Right cardiac atrium (tissue), 5 donors: ENCODE measurements around the gene ADAMTS15. TPM values are rescaled to one million over a fixed set of nuclear protein-coding genes. Genes with fewer than 3 reads are reported as not detected.

Experiments
- ATAC-seq, 2 donors: fragments of 200-7000 bp; cut with Tn5 transposase; one replicate each; pipeline versions ENCODE4 v1.8.0 to v1.9.1; 2020; ENCODE audit warnings: moderate library complexity in 2 of 2, mild to moderate bottlenecking in 1 of 2
- DNase-seq, 3 donors: peaks; one replicate each; pipeline ENCODE4 v3.0.0-alpha.2; 2020
- H3K27ac ChIP-seq: one replicate; pipeline ENCODE4 v1.5.1; 2013; ENCODE audit warnings: mild to moderate bottlenecking, low read length, control low read depth, moderate library complexity
- H3K27me3 ChIP-seq: one replicate; pipeline ENCODE4 v1.6.1; 2013; ENCODE audit not compliant: control insufficient read depth, insufficient read depth
- H3K4me1 ChIP-seq: one replicate; pipeline ENCODE4 v1.6.1; 2013; ENCODE audit warnings: low read length; ENCODE audit not compliant: control insufficient read depth, insufficient read depth
- H3K4me3 ChIP-seq: one replicate; pipeline ENCODE4 v1.5.1; 2013; ENCODE audit warnings: low read length, control low read depth
- H3K9me3 ChIP-seq: one replicate; pipeline ENCODE4 v1.6.1; 2013; ENCODE audit warnings: low read length; ENCODE audit not compliant: control insufficient read depth
- WGBS: extraction: QIAGEN DNeasy Blood & Tissue Kit; methylation state at CpG from one replicate; pipeline ENCODE4 v1.1.7; 2013; 5-methylcytosine and 5-hydroxymethylcytosine counted together
- intact Hi-C, 4 donors: fragments of 100-400 bp; cut with DNase I; formaldehyde crosslinking; loops; one replicate each; pipeline versions ENCODE4 v1.11.0 to v1.14.0; 2022 to 2023
- long read RNA-seq, 4 donors: library from polyadenylated mRNA; unstranded; transcript quantifications; one replicate each; pipeline ENCODE4 v2.0.0, GENCODE V29; 2020 to 2021
- polyA plus RNA-seq: library from polyadenylated mRNA; stranded (reverse); fragments of 200-250 nt; gene quantifications from one replicate; pipeline ENCODE4 v1.2.3, GENCODE V29; 2013
- total RNA-seq, 4 donors: library from RNA; stranded (reverse); fragmentation: NEBNext Ultra II Directional; extraction: Animal tissue kit (Norgen Biotek cat#: 25700); gene quantifications; one replicate each; pipeline ENCODE4 v1.2.1, GENCODE V29; 2021
- donor health status: healthy with polysubstance abuse.
- donor health status: DM: no; HTN: yes; CAD: no.
- donor health status: DM: no; HTN: no; CAD: no.
- donor health status: DM: no; HTN: yes; CAD: no; lungs with severe emphysema.
- donor health status: DM: yes; HTN: yes; CAD: no.

ADAMTS15 gene, protein sequence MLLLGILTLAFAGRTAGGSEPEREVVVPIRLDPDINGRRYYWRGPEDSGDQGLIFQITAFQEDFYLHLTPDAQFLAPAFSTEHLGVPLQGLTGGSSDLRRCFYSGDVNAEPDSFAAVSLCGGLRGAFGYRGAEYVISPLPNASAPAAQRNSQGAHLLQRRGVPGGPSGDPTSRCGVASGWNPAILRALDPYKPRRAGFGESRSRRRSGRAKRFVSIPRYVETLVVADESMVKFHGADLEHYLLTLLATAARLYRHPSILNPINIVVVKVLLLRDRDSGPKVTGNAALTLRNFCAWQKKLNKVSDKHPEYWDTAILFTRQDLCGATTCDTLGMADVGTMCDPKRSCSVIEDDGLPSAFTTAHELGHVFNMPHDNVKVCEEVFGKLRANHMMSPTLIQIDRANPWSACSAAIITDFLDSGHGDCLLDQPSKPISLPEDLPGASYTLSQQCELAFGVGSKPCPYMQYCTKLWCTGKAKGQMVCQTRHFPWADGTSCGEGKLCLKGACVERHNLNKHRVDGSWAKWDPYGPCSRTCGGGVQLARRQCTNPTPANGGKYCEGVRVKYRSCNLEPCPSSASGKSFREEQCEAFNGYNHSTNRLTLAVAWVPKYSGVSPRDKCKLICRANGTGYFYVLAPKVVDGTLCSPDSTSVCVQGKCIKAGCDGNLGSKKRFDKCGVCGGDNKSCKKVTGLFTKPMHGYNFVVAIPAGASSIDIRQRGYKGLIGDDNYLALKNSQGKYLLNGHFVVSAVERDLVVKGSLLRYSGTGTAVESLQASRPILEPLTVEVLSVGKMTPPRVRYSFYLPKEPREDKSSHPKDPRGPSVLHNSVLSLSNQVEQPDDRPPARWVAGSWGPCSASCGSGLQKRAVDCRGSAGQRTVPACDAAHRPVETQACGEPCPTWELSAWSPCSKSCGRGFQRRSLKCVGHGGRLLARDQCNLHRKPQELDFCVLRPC
- 10 to 100 TPM; 13.4 to 30.2 (median 30.0) TPM for total RNA-seq
- 13.7 TPM for polyA plus RNA-seq
- long read RNA-seq, donor 1, full-length matches to known transcripts, result 11 of 22 reads
- long read RNA-seq, donor 1, partial matches to known transcripts, result 4 of 22 reads
- long read RNA-seq, donor 1, other reads (novel, unspliced or antisense), result 7 of 22 reads
- long read RNA-seq, donor 2, partial matches to known transcripts, result 4 of 5 reads
- long read RNA-seq, donor 2, other reads (novel, unspliced or antisense), result 1 of 5 reads
- long read RNA-seq, donor 3, partial matches to known transcripts, result 5 of 16 reads
- long read RNA-seq, donor 3, other reads (novel, unspliced or antisense), result 11 of 16 reads
- long read RNA-seq, donor 4, partial matches to known transcripts, result 2 of 3 reads
- long read RNA-seq, donor 4, other reads (novel, unspliced or antisense), result 1 of 3 reads

DNA sequence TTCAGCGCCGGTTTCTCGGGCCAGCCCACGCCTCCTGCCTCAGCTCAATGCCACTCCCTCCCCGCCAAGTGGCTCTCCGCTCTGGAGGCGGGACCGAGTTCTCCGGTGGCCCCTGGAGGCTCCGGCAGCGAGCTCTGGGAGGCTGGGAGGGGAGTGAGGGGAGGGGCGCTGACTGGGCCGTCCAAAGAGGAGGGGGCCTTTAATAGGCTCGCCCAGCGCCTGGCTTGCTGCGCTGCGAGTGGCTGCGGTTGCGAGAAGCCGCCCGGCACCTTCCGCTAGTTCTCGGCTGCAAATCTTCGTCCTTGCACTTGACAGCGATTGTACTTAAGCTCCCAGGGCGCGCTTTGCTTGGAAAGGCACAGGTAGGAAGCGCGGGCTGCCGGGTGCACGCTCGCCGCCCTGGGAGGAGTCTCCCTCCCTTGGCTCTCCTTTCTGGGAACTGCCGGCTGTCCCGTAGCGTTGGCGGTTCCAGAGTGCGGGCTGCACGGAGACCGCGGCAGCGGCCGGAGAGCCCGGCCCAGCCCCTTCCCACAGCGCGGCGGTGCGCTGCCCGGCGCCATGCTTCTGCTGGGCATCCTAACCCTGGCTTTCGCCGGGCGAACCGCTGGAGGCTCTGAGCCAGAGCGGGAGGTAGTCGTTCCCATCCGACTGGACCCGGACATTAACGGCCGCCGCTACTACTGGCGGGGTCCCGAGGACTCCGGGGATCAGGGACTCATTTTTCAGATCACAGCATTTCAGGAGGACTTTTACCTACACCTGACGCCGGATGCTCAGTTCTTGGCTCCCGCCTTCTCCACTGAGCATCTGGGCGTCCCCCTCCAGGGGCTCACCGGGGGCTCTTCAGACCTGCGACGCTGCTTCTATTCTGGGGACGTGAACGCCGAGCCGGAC, at the start of gene ADAMTS15:
TSS of gene ADAMTS15 (plus strand) at position 230 of the 894 bp plus-strand sequence. CDS start at position 559, 329 bp downstream.
- WGBS, result under 1% methylated on average over 75 of the region's 75 CpGs
- Histone ChIP-seq H3K4me3 (peak within 1 kb of the TSS; percentile 70), H3K27ac (peak within 1 kb of the TSS; percentile 64), H3K27me3 (no peaks in the 10 kb centered on the region), H3K4me1 (peaks cover 1% of the 10 kb centered on the region), H3K9me3 (no peaks in the 10 kb centered on the region)
- intact Hi-C loops, result loop anchor here in 1 of 4 donors (5.0 kb wide), 1 partner anchor 204 kb away; no protein-coding TSS in a partner anchor
- ATAC-seq, result peak; percentile 90 to 92
- peak; percentile 95 to 97 (median 97) for DNase-seq

GRCh38 chr11:130399196-130399595, 49.2 kb upstream of the ADAMTS15 start:
- no peak for ATAC-seq
- WGBS, result 83% methylated on average over 2 of the region's 2 CpGs
- no peak for DNase-seq
- intact Hi-C loops, result no loop called here
- Histone ChIP-seq H3K4me3 (no peak overlapping the region), H3K27me3 (no peaks in the 10 kb centered on the region), H3K9me3 (no peaks in the 10 kb centered on the region), H3K4me1 (no peaks in the 10 kb centered on the region), H3K27ac (no peak overlapping the region)

- H3K27me3 ChIP-seq, result no peaks in the 10 kb centered on the region
- peak; percentile 28 to 41 for ATAC-seq
- no peak overlapping the region for H3K27ac ChIP-seq
- H3K4me1 ChIP-seq, result no peaks in the 10 kb centered on the region
- H3K4me3 ChIP-seq, result no peak overlapping the region
- H3K9me3 ChIP-seq, result no peaks in the 10 kb centered on the region
- intact Hi-C loops, result loop anchor here in 1 of 4 donors (10.0 kb wide), 1 partner anchor 86 kb away; the partner anchor contains the start of gene ZBTB44
- 31% methylated on average over 13 of the region's 13 CpGs for WGBS
- DNase-seq, result no peak
These were observed 47.5 kb upstream of the ADAMTS15 start for GRCh38 chr11:130400781-130401483.

DNA sequence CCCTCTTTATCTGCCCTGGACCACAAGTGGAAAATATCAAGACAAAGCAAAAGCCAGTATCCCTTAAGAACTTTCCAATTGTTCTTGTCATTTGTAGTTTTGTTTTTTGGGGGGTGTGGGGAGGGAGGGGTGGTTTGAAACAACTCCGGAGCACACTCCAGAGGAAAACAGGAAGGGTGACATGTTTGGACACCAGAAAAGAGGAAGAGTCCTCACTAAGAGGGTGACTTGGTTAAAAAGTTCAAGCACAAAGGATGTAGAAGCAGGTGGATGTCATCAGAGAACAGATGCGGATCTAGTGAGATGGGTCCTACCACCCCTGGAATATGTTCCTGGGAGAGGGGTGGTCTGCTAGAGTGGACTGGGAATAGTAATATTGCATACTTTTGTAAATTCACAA, 45.9 kb upstream of the ADAMTS15 start:
- ATAC-seq (no peak), DNase-seq (no peak)
- Histone ChIP-seq H3K27me3 (no peaks in the 10 kb centered on the region), H3K4me1 (no peaks in the 10 kb centered on the region), H3K27ac (no peak overlapping the region), H3K9me3 (no peaks in the 10 kb centered on the region), H3K4me3 (no peak overlapping the region)
- intact Hi-C loops, result loop anchor here in 1 of 4 donors (10.0 kb wide), 1 partner anchor 88 kb away; the partner anchor contains the start of gene ZBTB44
- WGBS, result 53% methylated on average over 2 of the region's 2 CpGs

DNA sequence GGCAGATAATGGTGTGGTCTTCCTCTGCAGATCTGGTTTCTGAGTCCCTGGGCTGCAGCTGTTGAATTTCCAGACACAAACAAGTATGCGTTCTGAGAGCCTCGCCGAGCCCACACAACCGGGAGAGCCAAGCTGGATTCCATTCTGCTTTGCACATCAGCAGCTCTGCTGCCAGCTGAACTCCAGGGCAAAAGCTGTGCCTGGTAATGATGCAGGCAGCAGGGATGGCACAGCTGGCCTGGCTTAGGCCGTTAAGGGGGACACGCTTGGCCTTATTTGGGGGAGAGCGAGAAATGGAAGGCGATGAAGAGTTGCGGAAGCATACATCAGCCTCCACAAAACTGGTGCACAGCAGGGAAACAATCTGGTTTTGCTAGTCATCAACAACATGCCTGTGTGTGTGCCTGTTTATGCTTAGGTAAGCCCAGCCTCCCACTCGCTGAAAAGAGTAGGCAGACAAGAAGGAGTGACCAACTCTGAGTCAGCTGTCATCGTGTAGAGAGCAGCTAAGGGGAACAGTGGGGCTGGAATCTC, 45.1 kb upstream of the ADAMTS15 start:
- Histone ChIP-seq H3K27me3 (no peaks in the 10 kb centered on the region), H3K27ac (peak overlapping the region; percentile 70), H3K9me3 (no peaks in the 10 kb centered on the region), H3K4me3 (no peak overlapping the region), H3K4me1 (peaks cover under 1% of the 10 kb centered on the region)
- ATAC-seq, result peak; percentile 68 to 75
- intact Hi-C loops, result loop anchor here in 1 of 4 donors (10.0 kb wide), 1 partner anchor 89 kb away; the partner anchor contains the start of gene ZBTB44
- 36% methylated on average over 11 of the region's 11 CpGs for WGBS
- peak; percentile 68 to 78 (median 75) for DNase-seq

DNA sequence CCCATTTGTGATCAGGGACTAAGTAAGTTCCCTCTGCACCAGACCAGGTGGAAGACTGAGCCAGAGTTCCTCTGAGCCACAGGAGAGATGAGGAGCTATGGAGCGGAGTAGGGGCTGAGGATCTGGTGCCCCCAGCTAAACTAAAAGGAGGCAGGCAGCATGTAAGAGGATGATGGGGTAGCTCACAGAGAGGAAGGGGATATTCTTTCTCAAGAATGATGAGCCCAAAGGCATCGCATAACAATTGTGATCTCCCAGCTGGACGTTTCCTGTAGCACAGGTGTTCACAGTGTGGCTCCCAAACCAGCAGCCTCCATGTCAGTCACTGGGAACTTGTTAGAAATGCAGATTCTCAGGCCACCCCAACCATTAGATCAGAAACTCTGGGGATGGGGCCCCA, 44.5 kb upstream of the ADAMTS15 start:
- H3K4me1 ChIP-seq, result peaks cover 3% of the 10 kb centered on the region
- intact Hi-C loops, result loop anchor here in 1 of 4 donors (10.0 kb wide), 1 partner anchor 89 kb away; the partner anchor contains the start of gene ZBTB44
- WGBS, result 83% methylated on average over 3 of the region's 3 CpGs
- no peak overlapping the region for H3K4me3 ChIP-seq
- ATAC-seq (no peak), DNase-seq (no peak)
- no peaks in the 10 kb centered on the region for H3K9me3 ChIP-seq
- no peaks in the 10 kb centered on the region for H3K27me3 ChIP-seq
- no peak overlapping the region for H3K27ac ChIP-seq

- Histone ChIP-seq H3K9me3 (no peaks in the 10 kb centered on the region), H3K27me3 (no peaks in the 10 kb centered on the region), H3K4me3 (no peak overlapping the region), H3K27ac (no peak overlapping the region), H3K4me1 (peaks cover 3% of the 10 kb centered on the region)
- ATAC-seq (no peak), DNase-seq (no peak)
- 88% methylated on average over 5 of the region's 5 CpGs for WGBS
- intact Hi-C loops, result loop anchor here in 1 of 4 donors (10.0 kb wide), 1 partner anchor 90 kb away; the partner anchor contains the start of gene ZBTB44
These were observed 43.7 kb upstream of the ADAMTS15 start for GRCh38 chr11:130404727-130405126.

- WGBS, result 94% methylated on average over 11 of the region's 11 CpGs
- ATAC-seq (no peak), DNase-seq (no peak)
- Histone ChIP-seq H3K27me3 (no peaks in the 10 kb centered on the region), H3K4me1 (peaks cover 3% of the 10 kb centered on the region), H3K9me3 (no peaks in the 10 kb centered on the region), H3K4me3 (no peak overlapping the region), H3K27ac (no peak overlapping the region)
- intact Hi-C loops, result loop anchor here in 1 of 4 donors (10.0 kb wide), 1 partner anchor 91 kb away; the partner anchor contains the start of gene ZBTB44
These were observed 43.0 kb upstream of the ADAMTS15 start for GRCh38 chr11:130405428-130405827.

DNA sequence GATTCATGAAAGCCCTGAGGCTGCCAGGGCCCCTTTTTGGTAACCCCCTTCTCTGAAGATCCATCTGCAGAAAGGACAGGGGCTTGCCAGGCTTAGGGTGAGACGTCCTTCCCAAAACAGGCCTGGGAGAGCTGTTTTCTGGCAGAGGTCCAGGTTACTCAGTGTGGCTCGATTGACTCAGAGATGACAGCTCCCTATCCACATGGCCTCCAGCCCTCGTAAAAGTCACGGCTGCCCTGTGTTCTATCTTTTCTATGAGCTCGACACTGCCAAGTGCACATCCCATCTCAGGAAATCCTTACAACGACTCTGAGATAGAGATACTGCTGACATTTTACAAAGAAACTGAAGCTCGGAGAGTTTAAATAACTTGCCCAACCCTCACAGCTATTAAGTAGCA, 40.5 kb upstream of the ADAMTS15 start:
- peaks cover 3% of the 10 kb centered on the region for H3K4me1 ChIP-seq
- ATAC-seq (peak; percentile 67 to 77), DNase-seq (peak; percentile 63 to 73 (median 72))
- H3K27me3 ChIP-seq, result no peaks in the 10 kb centered on the region
- intact Hi-C loops, result loop anchor here in 1 of 4 donors (10.0 kb wide), 1 partner anchor 93 kb away; the partner anchor contains the start of gene ZBTB44
- WGBS, result 18% methylated on average over 7 of the region's 7 CpGs
- H3K27ac ChIP-seq, result no peak overlapping the region
- H3K9me3 ChIP-seq, result no peaks in the 10 kb centered on the region
- H3K4me3 ChIP-seq, result no peak overlapping the region
